ENCODE measurements around the gene RASAL2.

RASAL2 gene

GRCh38 chr1:178529364-178530036 lies 435.6 kb downstream of the RASAL2 start:
- DNase-seq, result no peak

GRCh38 chr1:178530037-178530402 lies 436.1 kb downstream of the RASAL2 start:
- DNase-seq, result no peak

- no peak for DNase-seq
These were observed 436.6 kb downstream of the RASAL2 start for GRCh38 chr1:178530502-178530901.

GRCh38 chr1:178531887-178532286 lies 438.0 kb downstream of the RASAL2 start:
- no peak for DNase-seq

GRCh38 chr1:178532392-178532791 lies 438.5 kb downstream of the RASAL2 start:
- peak; percentile 37 to 54 for DNase-seq

GRCh38 chr1:178533121-178533946 lies 439.4 kb downstream of the RASAL2 start:
- no peak for DNase-seq

Data from AML-193 (cell line).